GM12878 (cell line): Measurements from ENCODE around the gene LRRC8B. TPM values are rescaled to one million over a fixed set of nuclear protein-coding genes. Genes with fewer than 3 reads are reported as not detected.

ENCODE experiments used
- ATAC-seq: fragments of 200-7000 bp; cut with Tn5 transposase; 3 replicates; pipeline ENCODE4 v1.9.1; 2020; ENCODE audit warnings: mild to moderate bottlenecking, moderate library complexity
- BruUV-seq: library from RNA; stranded (reverse); fragments of 400-500 nt; replicated peaks from 2 replicates; lab custom pipeline; 2021; lab: Mats Ljungman, UMichigan
- CTCF ChIA-PET: fragments of 300-600 bp; sonication (Branson Sonifier 250); formaldehyde crosslinking; extraction: SDS; loops from one replicate; lab custom pipeline; 2021; ENCODE audit warnings: inconsistent platforms; lab: Yijun Ruan, JAX
- POLR2A ChIA-PET: fragments of 350-600 bp; formaldehyde crosslinking; extraction: SDS; loops from one replicate; lab custom pipeline; 2021; ENCODE audit warnings: inconsistent platforms; lab: Charles Lee
- RAD21 ChIA-PET: fragments of 300-600 bp; sonication (Branson Sonifier 250); formaldehyde crosslinking; loops from one replicate; lab custom pipeline; 2023; ENCODE audit warnings: antibody characterized with exemption; ENCODE audit not compliant: unreplicated experiment; lab: Charles Lee
- SMC1A ChIA-PET: fragments of 300-600 bp; sonication (Branson Sonifier 250); formaldehyde crosslinking; loops from one replicate; lab custom pipeline; 2023; ENCODE audit not compliant: unreplicated experiment, uncharacterized antibody; lab: Charles Lee
- DNase-seq: peaks from one replicate; pipeline ENCODE4 v3.0.0-alpha.2; 2011; ENCODE audit warnings: low read depth, low spot score
- FAIRE-seq: peaks from 3 replicates; lab custom pipeline; 2011; peaks lifted over from hg19 to GRCh38; lab: Jason Lieb, UNC
- H2AFZ ChIP-seq: 2 replicates; pipeline ENCODE4 v1.6.0; 2011; ENCODE audit warnings: low read depth, low read length, control low read depth; ENCODE audit not compliant: control insufficient read depth
- H3K27ac ChIP-seq: 2 replicates; pipeline ENCODE4 v1.5.1; 2011; ENCODE audit warnings: control low read depth; ENCODE audit not compliant: control insufficient read depth, insufficient read depth
- H3K27me3 ChIP-seq, 2 experiments: replicated peaks in 1 of 2; 2 replicates each; pipeline versions ENCODE4 v1.6.0 to v1.6.1; 2011; ENCODE audit warnings: low read length in 1 of 2; ENCODE audit not compliant: control insufficient read depth in 2 of 2, insufficient read depth in 2 of 2
- H3K36me3 ChIP-seq, 2 experiments: 2 replicates each; pipeline ENCODE4 v1.5.1; 2011; ENCODE audit warnings: low read length in 1 of 2; ENCODE audit not compliant: control insufficient read depth in 2 of 2, insufficient read depth in 2 of 2
- H3K4me1 ChIP-seq: 2 replicates; pipeline ENCODE4 v1.6.1; 2011; ENCODE audit warnings: mild to moderate bottlenecking, low read length, moderate library complexity, mixed read lengths; ENCODE audit not compliant: control insufficient read depth, insufficient read depth
- H3K4me2 ChIP-seq: 2 replicates; pipeline ENCODE4 v1.6.0; 2011; ENCODE audit warnings: control low read depth; ENCODE audit not compliant: control insufficient read depth, insufficient read depth
- H3K4me3 ChIP-seq: fragments of 200-600 bp; sonication (generic); 2 replicates; pipeline ENCODE4 v1.5.1; 2016
- H3K79me2 ChIP-seq: 2 replicates; pipeline ENCODE4 v1.6.0; 2011; ENCODE audit warnings: low read length; ENCODE audit not compliant: control insufficient read depth, insufficient read depth
- H3K9ac ChIP-seq: 2 replicates; pipeline ENCODE4 v1.8.0; 2011; ENCODE audit warnings: low read length, control low read depth, mixed read lengths; ENCODE audit not compliant: control insufficient read depth, insufficient read depth
- H3K9me3 ChIP-seq: replicated peaks from 3 replicates; pipeline ENCODE4 v1.5.1; 2011; ENCODE audit warnings: mild to moderate bottlenecking, low read length; ENCODE audit not compliant: control insufficient read depth, insufficient read depth
- H4K20me1 ChIP-seq: 2 replicates; pipeline ENCODE4 v1.6.0; 2011; ENCODE audit not compliant: control insufficient read depth, insufficient read depth
- ATF2 ChIP-seq: IDR thresholded peaks from 2 replicates; pipeline ENCODE4 v1.6.1; 2012; ENCODE audit warnings: low read length, inconsistent platforms
- BACH1 ChIP-seq: fragments of 450-650 bp; IDR thresholded peaks from 2 replicates; pipeline ENCODE4 v1.6.1; 2017; ENCODE audit warnings: mild to moderate bottlenecking, borderline replicate concordance
- BRCA1 ChIP-seq: IDR thresholded peaks from 2 replicates; pipeline ENCODE4 v1.6.1; 2011; ENCODE audit warnings: low read depth, low read length, improper control_type of control experiment
- CREM ChIP-seq: IDR thresholded peaks from 2 replicates; pipeline ENCODE4 v1.6.1; 2014; ENCODE audit warnings: antibody characterized with exemption, low read depth
- E2F4 ChIP-seq: IDR thresholded peaks from 2 replicates; pipeline ENCODE4 v1.6.1; 2012; ENCODE audit warnings: low read depth, low read length, improper control_type of control experiment
- EP300 ChIP-seq, 2 experiments: fragments of 150-350 bp in 1 of 2; IDR thresholded peaks; 2 replicates each; pipeline ENCODE4 v1.6.1; 2011 to 2012; ENCODE audit warnings: low read depth in 2 of 2, low read length in 2 of 2, borderline replicate concordance in 1 of 2, improper control_type of control experiment in 1 of 2, inconsistent platforms in 1 of 2; ENCODE audit not compliant: control insufficient read depth in 1 of 2
- ESRRA ChIP-seq: IDR thresholded peaks from 2 replicates; pipeline ENCODE4 v1.6.1; 2012; ENCODE audit warnings: mild to moderate bottlenecking, low read length, improper control_type of control experiment
- FOXM1 ChIP-seq: IDR thresholded peaks from 2 replicates; pipeline ENCODE4 v1.6.1; 2012; ENCODE audit warnings: low read depth, mild to moderate bottlenecking, inconsistent platforms, low read length, moderate library complexity
- IKZF1 ChIP-seq: fragments of 450-650 bp; conservative IDR thresholded peaks from 2 replicates; pipeline ENCODE4 v1.6.1; 2017; ENCODE audit warnings: antibody characterized with exemption, mild to moderate bottlenecking
- IKZF2 ChIP-seq, 2 experiments: fragments of 450-650 bp; IDR thresholded peaks; 2 replicates each; pipeline ENCODE4 v1.6.1; 2017; ENCODE audit warnings: mild to moderate bottlenecking in 2 of 2, moderate library complexity in 2 of 2
- IRF4 ChIP-seq: IDR thresholded peaks from 2 replicates; pipeline ENCODE4 v1.6.1; 2011; ENCODE audit warnings: low read depth, low read length
- JUNB ChIP-seq: IDR thresholded peaks from 2 replicates; pipeline ENCODE4 v1.6.1; 2016; ENCODE audit warnings: antibody characterized with exemption, mild to moderate bottlenecking
- MLLT1 ChIP-seq: fragments of 450-650 bp; IDR thresholded peaks from 2 replicates; pipeline ENCODE4 v1.6.1; 2016; ENCODE audit warnings: mild to moderate bottlenecking
- NFIC ChIP-seq: IDR thresholded peaks from 2 replicates; pipeline ENCODE4 v1.6.1; 2012; ENCODE audit warnings: low read depth, mild to moderate bottlenecking, inconsistent platforms, low read length, moderate library complexity
- POU2F2 ChIP-seq: IDR thresholded peaks from 3 replicates; pipeline ENCODE4 v1.6.1; 2011; ENCODE audit warnings: low read depth, mild to moderate bottlenecking, low read length, borderline replicate concordance
- RB1 ChIP-seq: fragments of 450-650 bp; formaldehyde crosslinking; IDR thresholded peaks from 2 replicates; pipeline ENCODE4 v1.6.1; 2017; ENCODE audit warnings: mild to moderate bottlenecking, borderline replicate concordance
- RFX5 ChIP-seq: IDR thresholded peaks from 2 replicates; pipeline ENCODE4 v1.6.1; 2011; ENCODE audit warnings: low read depth, low read length, improper control_type of control experiment
- SPI1 ChIP-seq: IDR thresholded peaks from 2 replicates; pipeline ENCODE4 v1.6.1; 2011; ENCODE audit warnings: low read depth, mild to moderate bottlenecking, low read length, moderate library complexity, borderline replicate concordance; ENCODE audit not compliant: insufficient read depth
- WGBS: methylation state at CpG from one replicate; pipeline ENCODE4 v1.1.6; 2016; ENCODE audit warnings: low lambda C conversion rate; ENCODE audit not compliant: insufficient replicate concordance, insufficient coverage; ENCODE audit errors: missing lambda C conversion rate; 5-methylcytosine and 5-hydroxymethylcytosine counted together
- in situ Hi-C: fragments of 300-500 bp; cut with MboI; formaldehyde crosslinking; loops from 9 replicates; pipeline ENCODE4 v1.14.3; 2018; ENCODE audit warnings: mixed read lengths
- intact Hi-C: fragments of 100-400 bp; cut with micrococcal nuclease; formaldehyde crosslinking; loops from one replicate; pipeline ENCODE4 v1.14.2; 2022; ENCODE audit not compliant: unreplicated experiment
- polyA plus RNA-seq, 11 experiments: library from polyadenylated mRNA; depleted of rRNA in 4 of 11; unstranded in 6 of 11; stranded (reverse) in 5 of 11; fragments of >200 nt; fragmentation: Nextera tagmentation in 4 of 11; fragmentation: Illumina TruSeq in 1 of 11; extraction: Ambion mirVana in 4 of 11; extraction: Trizol in 1 of 11; gene quantifications; 1 replicate in 1 of 11; 2 replicates in 10 of 11; pipeline versions ENCODE4 v1.2.1 to v1.2.3, GENCODE V29; 2011 to 2016; ENCODE audit warnings: inconsistent platforms in 2 of 11, missing spikeins in 2 of 11, low read depth in 1 of 11
- total RNA-seq, 4 experiments: library from RNA; depleted of rRNA in 3 of 4; stranded (reverse); fragments of >200 nt in 3 of 4; fragmentation: Illumina TruSeq in 1 of 4; extraction: Trizol in 1 of 4; gene quantifications; 2 replicates each; pipeline versions ENCODE4 v1.2.1 to v1.2.3, GENCODE V29; 2013 to 2021

LRRC8B gene
- total and polyA plus RNA-seq, 10 of the 15 experiments (the other 5 are each of a cell fraction or from before 2014, with no cell fraction given), result 1.3 to 9.2 (median 5.4) TPM

GRCh38 chr1:89550995-89551394 is 26.4 kb downstream of the LRRC8B start (continued):
- TF ChIP-seq MLLT1, result no peak
- TF ChIP-seq, all 136 proteins: peak for 0

GRCh38 chr1:89552471-89553081 is 27.9 kb downstream of the LRRC8B start:
- SMC1A ChIA-PET, result interaction anchor here (0.8 to 2.4 kb wide), 8 partner anchors 10 to 211 kb away, joined by 3 to 10 read pairs (median 3); no protein-coding TSS in a partner anchor
- ATAC-seq (peak; percentile 88), FAIRE-seq (no peak), DNase-seq (peak; percentile 36)
- no peaks in the 10 kb centered on the region; the same call in 1 of the 2 replicates for H3K79me2 ChIP-seq
- RAD21 ChIA-PET, result interaction anchor here (0.5 to 1.2 kb wide), 5 partner anchors 19 to 211 kb away, joined by 3 to 5 read pairs (median 4); no protein-coding TSS in a partner anchor
- no peaks in the 10 kb centered on the region for H4K20me1 ChIP-seq
- H2AFZ ChIP-seq, result peak overlapping the region; percentile 49
- no TSS peak for BruUV-seq
- H3K4me1 ChIP-seq, result peaks cover 23% of the 10 kb centered on the region; the same call in 1 of the 2 replicates
- 0% methylated on average over 2 of the region's 2 CpGs for WGBS
- peak overlapping the region; percentile 31; the same call in 1 of the 2 replicates for H3K4me2 ChIP-seq
- intact Hi-C loops (no loop called here), in situ Hi-C loops (no loop called here)
- H3K27ac ChIP-seq, result peak overlapping the region; percentile 75
- CTCF ChIA-PET, result interaction anchor here (0.7 to 1.1 kb wide), 4 partner anchors 11 to 70 kb away, joined by 3 to 5 read pairs (median 3); no protein-coding TSS in a partner anchor
- POLR2A ChIA-PET, result no interaction called here
- no peaks in the 10 kb centered on the region for H3K36me3 ChIP-seq
- no peak overlapping the region for H3K4me3 ChIP-seq
- peak overlapping the region; percentile 15; the same call in 1 of the 2 replicates for H3K9ac ChIP-seq
- no peaks in the 10 kb centered on the region for H3K27me3 ChIP-seq
- no peaks in the 10 kb centered on the region for H3K9me3 ChIP-seq
- TF ChIP-seq RB1, result no peak
- peak; percentile 32; the same call in 1 of the 2 replicates for TF ChIP-seq FOXM1
- TF ChIP-seq ATF2, result peak; percentile 45; the same call in 1 of the 2 replicates
- peak; percentile 33; the same call in 1 of the 2 replicates for TF ChIP-seq CREM
- 0 out of 3 replicates have a peak, but pooled peaks have one; percentile 28 for TF ChIP-seq POU2F2
- peak; percentile 37; the same call in 1 of the 2 replicates for TF ChIP-seq IRF4
- no peak for TF ChIP-seq BACH1
- peak; percentile 53 for TF ChIP-seq JUNB
- TF ChIP-seq BRCA1, result no peak
- TF ChIP-seq RFX5, result peak; percentile 56; the same call in 1 of the 2 replicates
- peak; percentile 63 for TF ChIP-seq NFIC
- TF ChIP-seq IKZF2 (IDR thresholded peaks at IDR 0.05), result peak in 1 of 2 experiments; percentile 36; a peak in 2 of 4 replicates
- TF ChIP-seq IKZF1, result 0 out of 2 replicates have a peak, but pooled peaks have one; percentile 41
- peak in 1 of 2 experiments; percentile 38; a peak in 1 of 4 replicates for TF ChIP-seq EP300 (IDR thresholded peaks at IDR 0.05; ENCODE audit: borderline replicate concordance in 1 of 2, control insufficient read depth in 1 of 2, low read depth in 2 of 2, low read length in 2 of 2)
- TF ChIP-seq SPI1, result peak; percentile 90
- TF ChIP-seq E2F4, result no peak
- 0 out of 2 replicates have a peak, but pooled peaks have one; percentile 28 for TF ChIP-seq ESRRA
